SK-N-SH (cell line): ENCODE results near the gene MAP2. TPM values are rescaled to one million over a fixed set of nuclear protein-coding genes. Genes with fewer than 3 reads are reported as not detected.

ENCODE experiments used
- CTCF ChIA-PET: fragments of 300-600, 350-600 bp; formaldehyde crosslinking; extraction: SDS; loops from one replicate; lab custom pipeline; 2021; lab: Yijun Ruan, JAX
- POLR2A ChIA-PET: fragments of 350-600 bp; sonication (Branson Sonifier 250); formaldehyde crosslinking; extraction: SDS; loops from one replicate; lab custom pipeline; 2020; ENCODE audit warnings: antibody characterized with exemption, inconsistent platforms; lab: Yijun Ruan, JAX
- DNase-seq: peaks from one replicate; pipeline ENCODE4 v3.0.0; 2012
- H2AFZ ChIP-seq: fragments of 200-600 bp; sonication (generic); 2 replicates; pipeline ENCODE4 v1.8.1; 2016; ENCODE audit warnings: antibody characterized with exemption, mild to moderate bottlenecking, low read depth
- H3F3A ChIP-seq: fragments of 200-600 bp; sonication (generic); replicated peaks from 2 replicates; pipeline ENCODE3; 2016; ENCODE audit warnings: antibody characterized with exemption, mild to moderate bottlenecking; ENCODE audit not compliant: insufficient read depth
- H3K27ac ChIP-seq, 2 experiments: fragments of 200-500 bp in 1 of 2; fragments of 200-600 bp in 1 of 2; sonication (Bioruptor generic) in 1 of 2; sonication (generic), shearing (Covaris generic) in 1 of 2; 2 replicates each; pipeline versions ENCODE4 v1.5.1 to v1.6.1; 2014 to 2016; ENCODE audit warnings: low read depth in 2 of 2, inconsistent platforms in 1 of 2, low read length in 1 of 2, mild to moderate bottlenecking in 1 of 2, mixed read lengths in 1 of 2
- H3K27me3 ChIP-seq: fragments of 200-600 bp; sonication (generic), shearing (Covaris generic); 2 replicates; pipeline ENCODE4 v1.6.1; 2016; ENCODE audit warnings: mixed run types; ENCODE audit not compliant: insufficient read depth
- H3K36me3 ChIP-seq, 2 experiments: fragments of 200-500 bp in 1 of 2; fragments of 200-600 bp in 1 of 2; sonication (Bioruptor generic) in 1 of 2; sonication (generic) in 1 of 2; replicated peaks in 1 of 2; 2 replicates each; pipeline versions ENCODE3 to v1.5.1; 2014 to 2016; ENCODE audit warnings: low read length in 1 of 2, mild to moderate bottlenecking in 1 of 2; ENCODE audit not compliant: insufficient read depth in 2 of 2, control insufficient read depth in 1 of 2
- H3K4me1 ChIP-seq, 2 experiments: fragments of 200-500 bp in 1 of 2; fragments of 200-600 bp in 1 of 2; sonication (Bioruptor generic) in 1 of 2; sonication (generic), shearing (Covaris generic) in 1 of 2; 2 replicates each; pipeline versions ENCODE4 v1.5.1 to v1.6.1; 2014 to 2016; ENCODE audit warnings: low read depth in 1 of 2, low read length in 1 of 2, mixed run types in 1 of 2; ENCODE audit not compliant: insufficient read depth in 2 of 2, control insufficient read depth in 1 of 2
- H3K4me2 ChIP-seq: fragments of 200-600 bp; sonication (generic), shearing (Covaris generic); 2 replicates; pipeline ENCODE4 v1.6.1; 2017; ENCODE audit warnings: mixed run types
- H3K4me3 ChIP-seq, 2 experiments: fragments of 200-500 bp in 1 of 2; fragments of 200-600 bp in 1 of 2; sonication (Bioruptor generic) in 1 of 2; sonication (generic), shearing (Covaris generic) in 1 of 2; 2 replicates each; pipeline versions ENCODE4 v1.5.1 to v1.8.1; 2014 to 2016; ENCODE audit warnings: low read depth in 2 of 2, inconsistent platforms in 1 of 2, low read length in 1 of 2, mild to moderate bottlenecking in 1 of 2, mixed read lengths in 1 of 2, moderate library complexity in 1 of 2
- H3K79me2 ChIP-seq: fragments of 200-600 bp; sonication (generic); 2 replicates; pipeline ENCODE4 v1.8.1; 2017; ENCODE audit warnings: mild to moderate bottlenecking; ENCODE audit not compliant: insufficient read depth
- H3K9ac ChIP-seq: fragments of 200-600 bp; sonication (generic); 2 replicates; pipeline ENCODE4 v1.6.1; 2017; ENCODE audit warnings: mixed run types
- H3K9me2 ChIP-seq: fragments of 200-600 bp; sonication (generic); 2 replicates; pipeline ENCODE4 v1.6.1; 2017; ENCODE audit warnings: mixed run types
- H3K9me3 ChIP-seq: fragments of 200-600 bp; sonication (generic); 2 replicates; pipeline ENCODE4 v1.6.1; 2017; ENCODE audit warnings: mixed run types, mild to moderate bottlenecking, moderate library complexity
- H4K20me1 ChIP-seq: fragments of 200-600 bp; sonication (generic); 2 replicates; pipeline ENCODE4 v1.6.1; 2017; ENCODE audit warnings: mild to moderate bottlenecking, mixed run types; ENCODE audit not compliant: insufficient read depth
- CTCF ChIP-seq: fragments of 200-600 bp; sonication (generic); IDR thresholded peaks from 2 replicates; pipeline ENCODE4 v1.6.1; 2017; ENCODE audit warnings: antibody characterized with exemption, mild to moderate bottlenecking, moderate library complexity
- EP300 ChIP-seq, 2 experiments: IDR thresholded peaks; 2 replicates each; pipeline versions ENCODE4 v1.4.0 to v1.6.1; 2012; ENCODE audit warnings: borderline replicate concordance in 1 of 2, low read depth in 1 of 2, low read length in 1 of 2
- EZH2phosphoT487 ChIP-seq: fragments of 200-600 bp; sonication (generic); IDR thresholded peaks from 2 replicates; pipeline ENCODE4 v1.6.1; 2017; ENCODE audit warnings: low read depth, mixed run types, mild to moderate bottlenecking, antibody characterized with exemption, moderate library complexity, borderline replicate concordance
- IRF3 ChIP-seq: fragments of 150-350 bp; IDR thresholded peaks from 2 replicates; pipeline ENCODE4 v1.6.1; 2016; ENCODE audit warnings: mild to moderate bottlenecking, low read depth, low read length
- JUND ChIP-seq: IDR thresholded peaks from 2 replicates; pipeline ENCODE4 v1.4.0; 2012
- MAX ChIP-seq: IDR thresholded peaks from 2 replicates; pipeline ENCODE4 v1.4.0; 2012; ENCODE audit warnings: low read depth
- MEF2A ChIP-seq: IDR thresholded peaks from 2 replicates; pipeline ENCODE4 v1.4.0; 2012; ENCODE audit warnings: low read depth, borderline replicate concordance
- NRF1 ChIP-seq: IDR thresholded peaks from 2 replicates; pipeline ENCODE4 v1.6.1; 2012; ENCODE audit warnings: low read depth, mild to moderate bottlenecking, low read length
- POLR2AphosphoS5 ChIP-seq: IDR thresholded peaks from 2 replicates; pipeline ENCODE4 v1.6.1; 2012; ENCODE audit warnings: low read depth, low read length
- RCOR1 ChIP-seq: fragments of 150-350 bp; IDR thresholded peaks from 2 replicates; pipeline ENCODE4 v1.6.1; 2017; ENCODE audit warnings: antibody characterized with exemption, low read length
- REST ChIP-seq: IDR thresholded peaks from 2 replicates; pipeline ENCODE4 v1.6.1; 2012; ENCODE audit warnings: mild to moderate bottlenecking, low read depth, low read length, moderate library complexity
- RFX5 ChIP-seq: IDR thresholded peaks from 2 replicates; pipeline ENCODE4 v1.6.1; 2012; ENCODE audit warnings: mild to moderate bottlenecking, improper control_type of control experiment, low read length
- TAF1 ChIP-seq: IDR thresholded peaks from 2 replicates; pipeline ENCODE4 v1.6.1; 2012; ENCODE audit warnings: low read depth, mild to moderate bottlenecking, low read length, moderate library complexity, borderline replicate concordance
- TCF12 ChIP-seq: IDR thresholded peaks from 2 replicates; pipeline ENCODE4 v1.4.0; 2012
- TEAD4 ChIP-seq: IDR thresholded peaks from 2 replicates; pipeline ENCODE4 v1.4.0; 2012; ENCODE audit warnings: mild to moderate bottlenecking, borderline replicate concordance; ENCODE audit not compliant: insufficient read depth
- USF2 ChIP-seq: fragments of 150-350 bp; IDR thresholded peaks from 2 replicates; pipeline ENCODE4 v1.6.1; 2017; ENCODE audit warnings: antibody characterized with exemption, low read length, low read depth, borderline replicate concordance
- WGBS: methylation state at CpG from one replicate; pipeline ENCODE4 v1.1.6; 2017; ENCODE audit warnings: low lambda C conversion rate; 5-methylcytosine and 5-hydroxymethylcytosine counted together
- polyA plus RNA-seq, 3 experiments: library from polyadenylated mRNA; depleted of rRNA; stranded (reverse); fragments of >200 nt; gene quantifications; 2 replicates each; pipeline ENCODE4 v1.2.3, GENCODE V29; 2012

The MAP2 gene
- polyA plus RNA-seq, 1 of the 3 experiments (the other 2 are of a cell fraction), result 7.8 TPM

GRCh38 chr2:209753020-209753419, 329.2 kb downstream of the MAP2 start:
- H3F3A ChIP-seq, result no peaks in the 10 kb centered on the region
- POLR2A ChIA-PET, result no interaction called here
- TF ChIP-seq TCF12, result no peak
- TF ChIP-seq MEF2A, result no peak
- no peak for TF ChIP-seq REST
- TF ChIP-seq IRF3, result no peak
- no peak for TF ChIP-seq TEAD4
- H3K4me2 ChIP-seq, result no peak overlapping the region
- no peak overlapping the region for H3K27ac ChIP-seq
- no peaks in the 10 kb centered on the region for H3K79me2 ChIP-seq
- DNase-seq, result no peak
- no peaks in the 10 kb centered on the region for H4K20me1 ChIP-seq
- CTCF ChIA-PET, result interaction anchor here (0.9 kb wide), 1 partner anchor 14 kb away, joined by 3 read pairs; no protein-coding TSS in a partner anchor
- H3K36me3 ChIP-seq, result no peaks in the 10 kb centered on the region
- H3K9me2 ChIP-seq, result no peaks in the 10 kb centered on the region
- H3K27me3 ChIP-seq, result no peaks in the 10 kb centered on the region
- no peaks in the 10 kb centered on the region for H3K4me1 ChIP-seq
- H3K9ac ChIP-seq, result no peak overlapping the region
- no peak overlapping the region for H2AFZ ChIP-seq
- H3K9me3 ChIP-seq, result no peaks in the 10 kb centered on the region
- WGBS, result 23% methylated on average over 3 of the region's 3 CpGs
- no peak overlapping the region for H3K4me3 ChIP-seq

GRCh38 chr2:209757163-209757562, 333.3 kb downstream of the MAP2 start:
- CTCF ChIA-PET, result interaction anchor here (1.0 kb wide), 1 partner anchor 12 kb away, joined by 3 read pairs; no protein-coding TSS in a partner anchor
- Histone ChIP-seq H3K4me3 (no peak overlapping the region), H3K9me2 (no peaks in the 10 kb centered on the region), H3K4me1 (no peaks in the 10 kb centered on the region), H3K27ac (no peak overlapping the region), H3F3A (no peaks in the 10 kb centered on the region), H4K20me1 (no peaks in the 10 kb centered on the region), H3K79me2 (no peaks in the 10 kb centered on the region), H3K27me3 (no peaks in the 10 kb centered on the region), H2AFZ (no peak overlapping the region), H3K4me2 (no peak overlapping the region), H3K9me3 (no peaks in the 10 kb centered on the region), H3K36me3 (no peaks in the 10 kb centered on the region), H3K9ac (no peak overlapping the region)
- no peak for DNase-seq
- POLR2A ChIA-PET, result no interaction called here
- TF ChIP-seq EZH2phosphoT487 (no peak), USF2 (no peak), EP300 (IDR thresholded peaks at IDR 0.05; ENCODE audit: borderline replicate concordance in 1 of 2, low read depth in 1 of 2, low read length in 1 of 2) (no peak), MAX (no peak), MEF2A (no peak), POLR2AphosphoS5 (no peak), NRF1 (no peak), TAF1 (no peak), IRF3 (no peak), RFX5 (no peak), JUND (no peak), CTCF (no peak), RCOR1 (no peak)
